HUES6 (cell line): ENCODE data around the gene PHOX2B.

Source experiments
- H3K27ac ChIP-seq: 2 replicates; pipeline ENCODE4 v1.7.0; 2013; ENCODE audit warnings: low read depth, mild to moderate bottlenecking, low read length, inconsistent platforms
- H3K27me3 ChIP-seq: 2 replicates; pipeline ENCODE4 v1.6.1; 2013; ENCODE audit warnings: low read length; ENCODE audit not compliant: control insufficient read depth, insufficient read depth
- H3K36me3 ChIP-seq: 2 replicates; pipeline ENCODE4 v1.6.1; 2013; ENCODE audit warnings: low read length; ENCODE audit not compliant: control insufficient read depth, insufficient read depth
- H3K4me1 ChIP-seq: 2 replicates; pipeline ENCODE4 v1.6.1; 2013; ENCODE audit warnings: low read length; ENCODE audit not compliant: control insufficient read depth, insufficient read depth
- H3K4me3 ChIP-seq: 2 replicates; pipeline ENCODE4 v1.5.1; 2013; ENCODE audit warnings: low read depth, low read length
- H3K9ac ChIP-seq: one replicate; pipeline ENCODE4 v1.6.1; 2013; ENCODE audit warnings: mild to moderate bottlenecking, low read length
- H3K9me3 ChIP-seq: 2 replicates; pipeline ENCODE4 v1.6.1; 2013; ENCODE audit warnings: low read depth, low read length; ENCODE audit not compliant: control insufficient read depth, insufficient read depth

Gene PHOX2B

DNA sequence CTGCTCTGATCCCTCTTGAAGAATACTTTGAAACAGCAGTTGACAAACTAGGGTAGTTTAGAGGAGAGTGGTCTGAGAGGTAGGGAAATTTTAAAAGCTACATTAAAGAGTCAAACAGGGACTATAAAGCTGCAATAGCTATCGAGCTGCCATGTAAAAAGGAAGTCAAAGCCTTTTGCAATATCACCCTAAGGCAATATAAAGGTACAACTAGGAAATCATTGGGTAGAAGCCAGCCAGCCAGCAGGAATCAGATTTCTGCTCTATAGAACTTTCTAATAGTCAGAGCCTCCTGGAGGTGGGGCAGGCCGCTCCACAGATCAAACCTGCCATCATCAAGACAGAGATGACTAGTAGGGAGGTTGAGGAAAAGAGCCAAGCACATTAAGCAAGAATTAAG, 15.2 kb upstream of the PHOX2B start:
- Histone ChIP-seq H3K36me3 (no peaks in the 10 kb centered on the region), H3K9me3 (no peaks in the 10 kb centered on the region), H3K4me1 (no peaks in the 10 kb centered on the region), H3K9ac (no peak overlapping the region), H3K4me3 (no peak overlapping the region), H3K27ac (no peak overlapping the region), H3K27me3 (peaks cover 59% of the 10 kb centered on the region)

DNA sequence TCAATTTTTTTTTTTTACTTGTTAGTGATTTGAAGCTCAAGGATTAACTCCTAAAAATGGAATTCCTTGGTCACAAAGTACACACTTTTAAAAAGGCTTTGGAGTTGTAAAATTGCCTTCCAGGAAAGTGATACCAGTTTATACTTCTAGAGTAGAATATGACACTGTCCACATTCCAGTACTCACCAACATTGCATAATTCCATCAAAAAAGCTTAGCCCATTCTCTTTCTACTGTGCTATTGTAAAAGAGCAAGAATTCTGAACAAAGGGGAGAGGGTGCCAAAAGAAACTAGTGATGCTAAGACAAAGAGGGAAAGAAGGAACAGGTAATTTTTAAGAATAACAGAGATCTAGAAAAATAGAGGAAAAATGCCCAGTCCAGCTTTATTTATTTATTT, 10.4 kb upstream of the PHOX2B start:
- Histone ChIP-seq H3K4me3 (no peak overlapping the region), H3K27ac (no peak overlapping the region), H3K9ac (no peak overlapping the region), H3K9me3 (no peaks in the 10 kb centered on the region), H3K36me3 (no peaks in the 10 kb centered on the region), H3K4me1 (peaks cover 10% of the 10 kb centered on the region; the same call in 1 of the 2 replicates), H3K27me3 (peaks cover 78% of the 10 kb centered on the region)

DNA sequence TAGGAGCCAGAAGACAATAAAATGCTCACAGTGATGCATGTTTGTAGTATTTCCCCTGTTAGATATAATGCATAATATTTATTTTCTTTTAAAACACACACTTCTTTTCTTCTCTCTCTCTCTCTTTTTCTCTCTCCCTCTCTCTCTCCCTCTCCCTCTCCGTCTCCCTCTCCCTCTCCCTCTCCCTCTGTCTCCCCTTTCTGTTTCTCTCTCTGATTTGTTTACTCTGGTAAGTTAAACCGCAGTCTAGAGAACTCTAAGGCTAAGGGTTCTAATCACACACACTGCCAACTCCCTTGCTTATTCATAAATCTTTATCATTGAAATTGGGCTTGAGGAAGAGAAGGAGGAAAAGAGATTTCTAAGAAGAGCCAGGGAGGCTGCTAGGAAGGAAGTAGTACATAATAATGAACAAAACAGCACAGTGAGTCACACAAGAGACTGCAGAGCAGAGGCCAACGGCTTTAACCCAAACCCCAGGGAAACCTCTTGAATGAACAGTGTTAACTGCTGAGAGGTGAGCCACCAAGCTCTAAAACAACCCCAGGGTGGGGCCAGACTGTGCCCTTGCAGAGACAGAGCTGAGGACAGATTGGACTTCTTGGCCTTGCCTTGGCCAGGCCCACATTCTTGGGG, 9.1 kb upstream of the PHOX2B start:
- Histone ChIP-seq H3K4me1 (peaks cover 10% of the 10 kb centered on the region; the same call in 1 of the 2 replicates), H3K9me3 (no peaks in the 10 kb centered on the region), H3K27me3 (peaks cover 85% of the 10 kb centered on the region), H3K9ac (no peak overlapping the region), H3K4me3 (no peak overlapping the region), H3K36me3 (no peaks in the 10 kb centered on the region), H3K27ac (no peak overlapping the region)

DNA sequence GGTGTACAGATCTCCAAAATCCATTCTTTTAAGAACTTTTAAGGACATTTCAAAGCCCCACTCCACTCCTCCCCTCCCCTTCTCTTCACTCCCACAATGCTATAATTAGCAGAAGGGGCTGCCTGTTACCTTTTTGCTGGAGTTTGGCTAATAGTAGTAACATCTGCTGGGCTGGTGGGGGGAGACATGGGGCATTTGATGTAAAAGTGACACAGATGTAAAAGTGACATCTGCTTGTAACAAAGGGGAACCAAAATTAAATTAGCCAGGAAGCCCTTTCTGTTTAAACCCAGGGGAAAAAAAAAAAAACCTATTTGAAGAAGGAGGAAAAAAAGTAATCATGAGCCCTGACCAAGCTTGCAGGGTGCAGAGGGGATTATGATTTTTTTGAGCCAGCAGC, 5.4 kb upstream of the PHOX2B start:
- H3K36me3 ChIP-seq, result no peaks in the 10 kb centered on the region
- H3K9ac ChIP-seq, result no peak overlapping the region
- no peak overlapping the region for H3K27ac ChIP-seq
- H3K4me3 ChIP-seq, result no peak overlapping the region
- H3K27me3 ChIP-seq, result peaks cover 93% of the 10 kb centered on the region
- no peaks in the 10 kb centered on the region for H3K9me3 ChIP-seq
- H3K4me1 ChIP-seq, result peaks cover 22% of the 10 kb centered on the region

DNA sequence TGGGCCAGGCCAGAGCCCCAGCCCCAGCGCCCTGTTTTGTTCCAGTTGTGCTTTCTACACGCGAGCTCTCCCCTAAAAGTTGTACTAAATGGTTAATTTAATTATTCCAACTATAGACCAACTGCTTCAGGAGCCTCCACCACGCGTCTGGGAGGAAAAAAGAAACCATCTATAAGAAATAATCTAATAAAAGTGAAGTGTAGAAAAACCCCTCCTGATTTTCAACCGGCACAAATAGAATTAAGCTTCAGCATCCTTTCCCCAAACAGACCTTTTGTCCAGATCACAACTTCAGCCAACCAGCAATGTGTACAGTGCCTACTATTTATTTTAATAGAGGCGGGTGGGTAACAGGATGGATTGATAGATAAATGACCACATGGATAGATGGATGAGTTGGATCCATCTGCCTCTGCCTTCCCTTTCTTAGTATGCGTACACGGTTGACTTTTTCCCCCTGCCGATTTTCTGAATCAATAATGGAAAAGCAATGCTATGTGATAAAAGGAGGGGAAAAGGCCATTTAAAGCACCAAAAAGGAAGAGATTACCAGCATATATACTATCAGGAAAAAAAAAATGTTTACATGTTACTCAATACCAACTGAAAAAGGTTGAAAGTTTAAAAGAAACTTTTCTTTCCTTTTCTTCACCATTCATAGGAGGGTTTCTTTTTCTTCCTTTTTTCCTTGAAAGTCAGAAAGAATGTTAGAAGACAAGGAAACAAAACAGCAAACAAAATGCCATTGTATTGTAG, 3.7 kb upstream of the PHOX2B start:
- H3K9me3 ChIP-seq, result no peaks in the 10 kb centered on the region
- no peaks in the 10 kb centered on the region for H3K36me3 ChIP-seq
- H3K27me3 ChIP-seq, result peaks cover 100% of the 10 kb centered on the region
- no peak overlapping the region for H3K9ac ChIP-seq
- H3K27ac ChIP-seq, result no peak overlapping the region
- peak overlapping the region; percentile 47 for H3K4me3 ChIP-seq
- peaks cover 27% of the 10 kb centered on the region for H3K4me1 ChIP-seq

DNA sequence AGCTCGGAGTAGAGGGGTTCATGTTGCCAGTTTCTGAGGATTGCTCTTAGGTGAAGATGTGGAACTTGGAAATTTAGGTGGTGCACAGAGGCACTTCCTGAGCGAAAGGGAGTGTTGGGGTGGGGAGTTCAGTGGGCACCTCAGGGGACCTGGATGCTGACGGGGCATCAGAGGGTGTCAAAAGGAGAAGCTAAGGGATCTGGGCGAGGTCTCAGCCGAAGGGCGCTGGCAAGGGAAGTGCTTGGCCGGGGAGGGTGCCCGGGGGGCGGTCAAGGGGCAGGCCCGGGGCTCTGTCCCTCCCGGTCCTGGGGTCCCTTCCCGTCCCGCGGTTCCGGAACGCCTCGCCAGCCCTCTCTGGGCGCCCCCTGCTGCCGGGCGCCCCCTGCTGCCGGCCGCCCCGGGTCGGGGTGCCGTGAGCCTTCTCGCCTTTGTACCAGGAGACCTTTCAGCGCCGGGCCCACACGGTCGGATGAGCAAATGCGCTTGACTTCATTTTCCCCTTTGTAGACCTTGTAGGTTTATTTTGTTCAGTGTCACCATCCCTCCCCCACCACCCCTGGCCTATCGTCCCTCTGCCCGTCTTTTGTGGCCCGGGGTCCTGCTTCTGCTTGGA, 3.0 kb upstream of the PHOX2B start:
- no peak overlapping the region for H3K27ac ChIP-seq
- no peaks in the 10 kb centered on the region for H3K9me3 ChIP-seq
- H3K4me1 ChIP-seq, result peaks cover 34% of the 10 kb centered on the region
- H3K4me3 ChIP-seq, result peak overlapping the region; percentile 47
- no peak overlapping the region for H3K9ac ChIP-seq
- peaks cover 100% of the 10 kb centered on the region for H3K27me3 ChIP-seq
- H3K36me3 ChIP-seq, result no peaks in the 10 kb centered on the region

DNA sequence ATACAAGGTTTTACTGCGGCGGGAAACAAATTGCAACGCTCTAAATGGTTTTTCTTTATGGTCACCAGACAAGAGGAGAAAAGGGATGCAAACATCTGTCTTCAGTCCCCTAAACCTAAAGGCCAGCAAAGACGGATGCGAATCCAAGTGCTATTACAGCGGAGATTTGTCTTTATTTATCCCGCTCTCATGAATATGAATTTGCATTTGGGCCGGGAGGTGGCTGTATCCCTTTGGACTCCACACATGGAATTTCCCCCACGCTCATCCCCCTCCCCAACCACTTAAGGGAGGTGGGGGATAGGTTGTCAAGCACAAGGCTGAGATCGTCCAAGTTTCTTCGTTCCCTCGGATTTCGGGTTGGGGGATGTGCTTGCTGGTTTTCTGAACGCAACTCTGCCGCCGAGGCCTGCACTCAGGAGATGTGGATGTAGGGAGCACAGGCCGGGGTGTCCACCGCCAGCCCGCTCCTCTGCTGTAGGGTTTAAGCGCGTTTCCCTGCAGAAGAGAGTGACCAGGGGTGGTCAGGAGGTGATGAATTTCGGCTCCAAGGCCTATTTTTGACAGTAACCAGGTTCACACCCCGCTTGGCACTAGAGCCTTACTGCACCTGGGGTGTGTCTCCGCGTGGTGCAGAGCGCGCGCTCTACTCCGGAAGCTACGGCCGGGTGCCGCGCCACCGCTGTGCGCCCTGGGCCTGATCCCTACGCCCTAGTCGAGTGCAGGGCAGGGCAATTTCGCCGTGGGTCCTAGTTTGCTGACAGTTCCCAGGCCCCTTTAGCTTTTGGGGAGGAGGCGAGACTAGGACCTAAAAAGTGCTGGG, 2.3 kb upstream of the PHOX2B start:
- Histone ChIP-seq H3K4me1 (peaks cover 39% of the 10 kb centered on the region), H3K9me3 (no peaks in the 10 kb centered on the region), H3K27me3 (peaks cover 100% of the 10 kb centered on the region), H3K4me3 (peak overlapping the region; percentile 47), H3K36me3 (no peaks in the 10 kb centered on the region), H3K27ac (no peak overlapping the region), H3K9ac (no peak overlapping the region)

DNA sequence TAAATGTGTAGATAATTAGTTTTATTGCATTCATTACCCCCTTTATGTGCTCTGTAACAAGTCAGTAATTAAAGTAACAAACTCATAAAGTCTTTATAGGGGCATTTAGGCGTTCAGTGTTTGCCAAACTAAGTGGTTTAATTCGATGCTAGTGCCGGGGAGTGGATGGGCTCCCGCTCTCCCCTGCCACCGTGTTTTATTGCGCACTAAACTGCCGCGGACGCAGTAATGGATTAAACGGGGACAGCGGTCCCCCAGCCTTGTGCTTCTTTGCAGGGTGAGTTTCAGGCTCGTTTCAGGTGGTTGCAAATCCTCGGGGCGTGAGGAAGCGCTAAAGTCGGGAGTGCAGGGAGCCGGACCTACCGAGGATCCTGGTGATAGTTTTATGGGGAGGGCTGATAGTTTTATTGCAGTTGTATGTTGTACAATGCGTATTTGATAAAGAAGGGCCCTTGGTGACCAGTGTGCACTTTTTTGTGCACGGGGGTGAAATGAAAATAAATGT, 1.6 kb upstream of the PHOX2B start:
- 0 out of 2 replicates have a peak, but pooled peaks cover 3% of the 10 kb centered on the region for H3K9me3 ChIP-seq
- H3K27me3 ChIP-seq, result peaks cover 100% of the 10 kb centered on the region
- no peaks in the 10 kb centered on the region for H3K36me3 ChIP-seq
- no peak overlapping the region for H3K27ac ChIP-seq
- H3K4me1 ChIP-seq, result peaks cover 39% of the 10 kb centered on the region
- H3K9ac ChIP-seq, result no peak overlapping the region
- peak overlapping the region; percentile 47; the same call in 1 of the 2 replicates for H3K4me3 ChIP-seq

DNA sequence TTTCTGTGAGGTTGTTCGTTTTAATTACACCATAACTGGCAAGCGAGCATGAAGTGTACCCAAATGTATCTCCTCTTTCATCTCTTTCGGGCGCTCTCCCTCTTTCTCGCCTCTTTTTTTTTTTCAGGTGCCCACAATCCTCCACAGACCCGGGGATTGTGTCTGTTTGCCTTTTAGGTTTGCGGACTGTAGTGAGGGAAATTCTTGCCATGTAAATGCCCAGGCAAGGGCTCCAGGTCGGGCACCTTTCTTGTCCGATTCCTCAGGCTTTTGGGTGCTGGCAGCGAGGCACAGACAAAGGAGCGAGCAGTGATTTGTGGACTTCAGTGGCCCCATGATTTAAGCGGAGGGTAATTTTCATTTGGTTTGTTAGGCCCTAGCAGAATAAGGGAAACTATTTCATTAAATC, 1.1 kb upstream of the PHOX2B start:
- H3K27me3 ChIP-seq, result peaks cover 100% of the 10 kb centered on the region

DNA sequence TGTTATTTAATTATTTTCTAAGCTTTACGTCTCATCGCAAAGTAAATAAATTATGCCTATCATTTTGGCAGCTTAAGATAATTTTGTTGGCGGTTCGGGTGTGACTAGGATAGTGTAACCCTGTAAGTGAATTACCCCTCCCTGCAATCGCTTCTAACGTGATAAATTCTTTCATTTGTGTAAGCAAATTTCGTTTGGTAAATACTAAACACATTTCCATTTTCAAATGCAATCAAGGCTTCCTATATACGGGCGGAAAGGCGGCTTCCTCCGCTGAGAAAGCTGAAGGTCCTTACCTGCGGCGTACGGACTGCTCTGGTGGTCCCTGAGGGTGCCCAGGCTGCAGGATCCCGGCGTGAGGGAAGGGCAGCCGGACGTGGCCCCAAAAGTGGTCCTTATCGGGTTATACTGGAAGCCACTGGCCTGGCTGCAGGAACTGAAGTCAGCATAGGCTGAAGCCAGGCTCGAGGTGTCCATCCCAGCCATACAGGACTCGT, 403 bp downstream of the PHOX2B start:
- Histone ChIP-seq H3K4me3 (no peak overlapping the region), H3K9me3 (peaks cover 5% of the 10 kb centered on the region; the same call in 1 of the 2 replicates), H3K27me3 (peaks cover 100% of the 10 kb centered on the region)

More for the DNA sequence above, 1.1 kb upstream of the PHOX2B start:
- no peak overlapping the region for H3K27ac ChIP-seq
- no peak overlapping the region for H3K9ac ChIP-seq
- H3K4me1 ChIP-seq, result peaks cover 36% of the 10 kb centered on the region
- no peaks in the 10 kb centered on the region for H3K36me3 ChIP-seq
- peaks cover 5% of the 10 kb centered on the region; the same call in 1 of the 2 replicates for H3K9me3 ChIP-seq
- no peak overlapping the region for H3K4me3 ChIP-seq

More for the DNA sequence above, 403 bp downstream of the PHOX2B start:
- Histone ChIP-seq H3K27ac (no peak overlapping the region), H3K4me1 (peaks cover 36% of the 10 kb centered on the region), H3K36me3 (no peaks in the 10 kb centered on the region), H3K9ac (no peak overlapping the region)
